GM21737 (cell line): ENCODE measurements around the gene PIGT.

Source experiments
- ATAC-seq: cut with Tn5 transposase; IDR thresholded peaks from one replicate; pipeline ENCODE4 v1.9.1; 2021; ENCODE audit warnings: mild to moderate bottlenecking, moderate library complexity; ENCODE audit not compliant: unreplicated experiment

PIGT gene

GRCh38 chr20:45400346-45401031, 15.5 kb upstream of the PIGT start:
- ATAC-seq: no peak

DNA sequence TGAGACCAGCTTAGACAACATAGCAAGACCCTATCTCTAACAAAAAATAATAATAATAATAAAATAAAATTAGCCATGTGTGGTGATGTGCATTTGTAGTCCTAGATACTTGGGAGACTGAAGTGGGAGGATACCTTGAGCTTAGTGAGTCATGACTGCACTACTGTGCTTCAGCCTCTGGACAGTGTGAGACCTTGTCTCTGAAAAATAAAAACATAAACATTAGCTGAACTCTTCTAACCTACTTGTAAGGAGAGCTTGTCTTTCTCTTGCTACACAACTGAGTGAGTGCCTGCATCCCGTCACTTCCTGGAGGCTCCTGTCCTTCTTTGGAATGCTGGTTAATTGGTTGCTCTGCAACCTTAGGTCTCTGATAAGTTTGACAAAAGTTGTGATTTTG, 13.0 kb upstream of the PIGT start:
- ATAC-seq: no peak

DNA sequence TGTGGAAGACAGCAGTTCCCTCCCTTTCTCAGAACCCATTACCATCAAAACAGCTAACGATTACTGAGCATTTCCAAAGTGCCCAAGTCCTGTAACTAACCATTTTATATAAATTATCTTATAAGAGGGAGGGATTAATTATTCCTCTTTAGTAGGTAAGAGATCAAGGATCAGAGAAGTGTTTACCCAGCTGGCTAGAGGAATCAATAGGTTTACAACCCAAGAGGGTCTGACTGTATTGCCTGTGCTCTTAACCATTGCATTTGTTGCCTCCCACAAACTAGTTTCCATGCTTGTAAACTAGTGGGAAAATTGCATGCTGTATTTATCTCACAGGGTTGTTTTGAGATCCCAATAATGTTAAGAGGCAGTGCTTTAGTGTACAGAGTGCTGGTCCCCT, 11.5 kb upstream of the PIGT start:
- no peak for ATAC-seq

DNA sequence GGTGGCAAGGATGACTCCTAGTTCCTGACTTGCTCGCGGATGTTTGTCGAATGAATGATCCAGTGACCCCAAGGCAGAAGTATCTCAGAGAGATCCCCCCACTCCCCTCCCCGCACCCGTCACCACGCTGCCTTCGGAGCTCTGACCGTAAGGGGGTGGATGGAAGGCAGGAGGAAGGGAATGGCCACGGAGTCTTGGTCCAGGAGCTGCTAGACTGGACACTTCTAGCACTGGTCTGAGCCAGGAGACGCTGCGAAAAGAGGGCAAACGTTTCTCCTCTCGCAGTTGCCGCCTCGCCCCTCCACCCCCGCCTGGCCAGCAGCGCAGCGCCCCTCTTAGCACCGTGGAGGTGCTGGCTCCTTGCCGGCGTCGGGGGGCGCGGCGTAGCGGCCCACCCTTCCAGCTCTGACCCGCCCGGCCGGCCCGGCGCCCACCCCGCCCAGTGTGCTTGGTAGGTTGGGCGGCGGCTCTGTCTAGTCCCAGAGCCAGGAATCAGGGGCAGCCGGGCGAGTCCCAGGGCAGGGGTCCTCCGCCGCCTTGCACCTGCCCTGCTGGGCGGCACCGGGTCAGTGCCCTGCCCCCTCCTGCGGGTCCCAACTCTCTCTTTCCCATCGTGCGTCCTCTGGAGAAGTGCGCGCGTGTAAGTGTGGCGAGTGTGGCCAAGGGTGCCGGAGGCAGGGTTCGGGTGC, 10.2 kb upstream of the PIGT start:
- ATAC-seq: no peak

DNA sequence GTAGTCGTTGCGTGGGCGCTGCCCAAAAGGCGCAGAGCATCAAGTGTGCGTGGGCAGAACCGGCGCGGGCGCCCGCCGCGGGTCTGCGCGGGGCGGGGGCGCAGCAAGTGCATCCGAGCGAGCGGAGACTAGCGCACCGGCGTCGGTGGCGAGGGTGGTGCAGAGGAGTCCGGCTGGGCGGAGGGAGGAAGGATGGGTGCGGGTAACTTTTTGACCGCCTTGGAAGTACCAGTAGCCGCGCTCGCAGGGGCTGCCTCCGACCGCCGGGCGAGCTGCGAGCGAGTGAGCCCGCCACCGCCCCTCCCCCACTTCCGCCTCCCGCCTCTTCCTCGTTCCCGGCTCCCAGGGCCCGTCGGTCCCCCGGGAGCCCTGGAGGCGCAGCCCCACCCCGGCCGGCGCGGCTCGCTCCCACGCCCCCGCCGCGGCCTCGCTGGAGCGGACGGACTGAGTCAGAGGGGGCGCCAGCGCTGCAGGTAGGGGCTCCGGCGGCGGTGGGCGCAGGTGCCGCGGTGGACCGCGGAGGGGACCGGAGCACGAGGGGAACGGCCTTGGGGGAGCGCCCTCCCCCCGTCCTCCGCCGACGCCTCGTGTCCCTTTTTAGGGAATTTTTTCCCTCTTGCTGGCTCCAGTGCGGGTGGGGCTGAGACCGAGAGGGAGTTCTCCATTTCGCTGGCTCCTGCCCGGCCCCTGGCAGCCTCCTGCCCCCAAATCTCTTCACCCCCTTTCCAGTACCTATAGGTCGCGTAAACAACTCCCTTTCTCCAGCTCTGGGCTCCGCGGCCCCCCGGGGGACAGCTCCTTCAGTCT, 9.5 kb upstream of the PIGT start:
- no peak for ATAC-seq

DNA sequence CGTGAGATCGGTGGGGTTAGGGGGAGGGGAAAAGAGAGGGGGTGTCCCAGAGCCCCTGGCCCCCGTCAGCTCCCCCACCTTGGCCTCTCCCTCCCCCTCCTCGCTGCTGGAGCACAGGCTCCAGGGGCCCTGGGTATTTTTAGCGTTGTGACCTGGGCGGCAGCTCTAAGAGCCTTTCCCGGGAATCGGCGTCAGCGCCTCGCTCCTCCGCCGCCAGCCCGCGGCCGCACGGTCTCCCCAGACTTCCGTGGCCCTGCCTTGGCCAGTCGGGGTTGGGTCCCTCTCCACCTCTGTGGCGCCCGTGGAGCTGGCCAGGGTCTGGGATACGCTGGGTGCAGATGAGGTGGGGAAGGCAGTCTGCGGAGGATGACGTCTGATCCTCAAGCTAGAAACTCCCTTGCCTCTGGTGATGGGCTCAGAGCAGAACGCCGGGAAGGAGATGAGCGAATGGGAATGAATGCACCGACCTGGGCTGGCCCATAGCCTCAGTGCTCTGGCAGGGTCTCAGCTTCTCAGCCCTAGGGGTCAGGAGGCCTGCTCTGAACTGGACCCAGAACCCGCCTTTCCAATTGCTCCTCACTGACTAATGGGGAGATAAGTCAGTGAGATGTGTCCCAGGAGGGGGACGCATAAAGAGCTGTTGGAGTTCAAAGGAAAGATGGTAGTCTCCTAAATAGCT, 8.7 kb upstream of the PIGT start:
- ATAC-seq: no peak

GRCh38 chr20:45407783-45408645, 7.9 kb upstream of the PIGT start, which contains the start of gene DBNDD2:
DBNDD2 (plus strand) TSS chr20:45408289; CDS start chr20:45408468, 179 bp downstream.
- no peak for ATAC-seq

DNA sequence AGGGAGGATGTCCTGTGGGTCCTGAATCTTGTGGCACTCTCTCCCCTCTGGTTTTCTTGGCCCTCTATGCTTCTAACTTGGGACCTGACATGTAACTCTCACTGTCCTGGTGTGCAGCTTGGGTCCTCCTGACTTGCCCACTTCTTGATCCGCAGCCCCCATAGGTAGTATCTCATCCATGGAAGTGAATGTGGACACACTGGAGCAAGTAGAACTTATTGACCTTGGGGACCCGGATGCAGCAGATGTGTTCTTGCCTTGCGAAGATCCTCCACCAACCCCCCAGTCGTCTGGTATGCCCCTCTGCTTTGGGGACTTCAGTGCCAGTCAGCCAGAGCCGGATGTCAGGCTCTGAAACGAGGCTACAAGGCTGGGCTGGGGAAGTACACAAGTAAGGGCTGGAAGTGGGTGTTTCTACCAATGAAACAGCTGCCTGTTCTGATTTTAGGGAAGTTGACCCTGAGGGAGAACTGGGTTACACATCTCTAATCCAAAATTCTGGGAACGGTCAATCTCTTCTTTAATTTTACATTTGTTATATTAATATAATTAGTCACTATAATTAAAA, 7.2 kb upstream of the PIGT start:
- no peak for ATAC-seq

DNA sequence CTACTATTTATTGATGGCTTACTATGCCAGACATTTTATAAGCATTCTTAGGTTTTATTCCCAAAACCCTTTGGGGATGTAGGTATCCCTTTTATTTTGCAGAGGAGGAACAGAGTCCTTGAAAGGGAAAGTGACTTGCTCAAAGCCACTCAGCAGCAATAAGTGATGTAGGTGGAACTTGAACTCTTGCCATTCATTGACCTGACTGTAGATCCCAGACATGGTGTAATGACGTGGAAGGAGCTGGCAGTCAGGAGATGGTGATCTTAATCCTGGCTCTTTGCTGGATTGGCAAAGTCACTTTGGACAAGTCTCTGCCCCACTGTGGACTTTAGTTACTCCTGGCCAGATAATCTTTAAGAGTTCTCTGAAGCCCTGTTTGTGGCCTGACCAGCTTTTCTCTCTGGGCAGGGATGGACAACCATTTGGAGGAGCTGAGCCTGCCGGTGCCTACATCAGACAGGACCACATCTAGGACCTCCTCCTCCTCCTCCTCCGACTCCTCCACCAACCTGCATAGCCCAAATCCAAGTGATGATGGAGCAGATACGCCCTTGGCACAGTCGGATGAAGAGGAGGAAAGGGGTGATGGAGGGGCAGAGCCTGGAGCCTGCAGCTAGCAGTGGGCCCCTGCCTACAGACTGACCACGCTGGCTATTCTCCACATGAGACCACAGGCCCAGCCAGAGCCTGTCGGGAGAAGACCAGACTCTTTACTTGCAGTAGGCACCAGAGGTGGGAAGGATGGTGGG, 6.2 kb upstream of the PIGT start:
- ATAC-seq: no peak

DNA sequence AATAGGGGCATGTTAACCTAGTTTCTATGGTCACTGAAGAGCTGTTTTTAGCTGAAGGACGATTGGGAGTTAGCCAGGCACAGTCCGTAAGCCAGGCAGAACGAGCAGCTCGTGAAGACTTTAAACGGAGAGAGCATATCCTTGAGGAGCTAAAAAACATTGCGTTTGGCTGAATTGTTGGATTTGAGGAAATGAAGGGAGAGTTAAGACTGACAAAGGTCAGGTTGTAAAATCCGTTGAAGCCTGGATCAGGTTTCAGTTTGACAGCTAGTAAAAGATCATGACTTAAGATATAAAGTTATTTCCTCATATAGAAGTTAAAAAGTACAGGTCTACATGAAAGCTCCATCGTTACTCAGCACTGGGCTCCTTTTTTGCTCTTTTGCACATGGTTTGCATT, 5.1 kb upstream of the PIGT start:
- ATAC-seq: no peak

GRCh38 chr20:45412653-45413052, 3.3 kb upstream of the PIGT start:
- ATAC-seq: no peak

DNA sequence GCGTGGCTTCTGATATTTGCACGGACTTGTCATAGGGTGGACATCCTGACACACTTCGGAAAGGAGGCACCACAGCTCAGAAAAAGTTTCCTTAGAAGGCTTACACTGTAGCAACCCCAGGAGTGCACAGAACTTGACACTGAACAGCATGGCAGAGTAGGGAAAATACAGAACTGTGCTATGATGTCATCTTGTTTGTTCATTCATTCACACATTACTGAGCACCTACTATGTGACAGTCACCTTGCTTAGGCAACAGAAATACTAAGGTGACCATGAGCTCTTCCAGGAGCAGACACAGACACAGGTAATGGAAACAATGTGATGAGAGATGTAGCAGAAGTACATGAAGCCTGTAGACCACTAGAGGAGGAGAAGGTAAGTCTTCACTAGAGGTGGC, 2.5 kb upstream of the PIGT start:
- no peak for ATAC-seq

DNA sequence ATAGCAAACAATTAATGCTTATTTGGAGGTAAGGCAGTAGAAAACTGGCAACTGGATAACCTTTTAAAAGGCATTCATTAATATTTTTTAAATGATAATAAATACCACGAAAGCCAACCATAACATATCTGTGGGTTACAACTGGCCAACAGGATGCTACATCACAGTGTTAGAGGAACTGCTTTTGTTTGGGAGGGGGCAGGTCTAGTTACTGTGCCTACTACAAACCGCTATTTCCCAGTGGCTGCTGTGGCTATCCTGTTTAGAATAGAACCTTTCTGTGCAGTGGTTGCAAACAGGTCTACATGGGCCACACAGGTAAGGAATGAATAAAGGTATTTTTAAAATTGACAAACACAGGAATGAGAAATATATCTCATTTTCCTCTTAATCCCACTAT, 976 bp downstream of the PIGT start:
- no peak for ATAC-seq

- ATAC-seq: peak; percentile 60
Measured at GRCh38 chr20:45419188-45420091, 3.5 kb downstream of the PIGT start.

- no peak for ATAC-seq
Measured at GRCh38 chr20:45420125-45420524, 4.2 kb downstream of the PIGT start.

GRCh38 chr20:45423700-45424099, 7.8 kb downstream of the PIGT start:
- no peak for ATAC-seq

- ATAC-seq: no peak
Measured at GRCh38 chr20:45425561-45425960, 9.6 kb downstream of the PIGT start.

DNA sequence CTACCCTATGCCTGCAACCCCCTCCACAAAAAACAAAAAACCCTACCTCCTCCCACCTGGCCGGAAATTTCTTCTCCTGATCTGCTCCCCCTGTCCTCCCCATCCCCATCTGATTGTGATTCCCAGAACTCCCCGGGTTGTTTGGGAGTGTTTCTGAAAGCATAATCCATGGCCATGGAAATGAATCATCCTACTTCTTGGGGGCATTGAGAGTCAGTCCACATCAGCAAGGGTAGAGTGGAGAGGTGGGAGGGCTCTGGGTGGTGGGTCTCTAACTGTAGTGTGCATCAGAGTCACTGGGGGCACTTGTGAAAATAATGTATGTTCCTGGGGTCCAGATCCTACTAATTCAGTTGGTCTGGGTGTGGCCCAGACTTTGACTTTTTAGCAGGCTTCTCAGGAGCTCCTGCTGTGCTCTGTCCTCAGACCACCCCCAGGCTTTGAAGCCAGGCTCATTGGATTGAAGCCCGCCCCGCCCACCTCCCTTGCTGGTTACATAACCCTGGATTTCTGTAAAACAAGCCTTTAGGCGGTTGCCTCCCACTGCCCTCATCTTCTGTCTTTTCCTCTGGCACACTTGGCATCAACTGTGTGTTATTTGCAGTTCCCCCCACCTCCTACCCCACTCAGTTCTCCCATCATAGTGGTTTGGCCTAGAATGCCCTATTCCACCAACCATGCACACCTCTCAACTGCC, 10.5 kb downstream of the PIGT start:
- ATAC-seq: no peak
